Esophagus squamous epithelium (tissue), 4 donors: ENCODE measurements around the gene KLHL29.

Experiments
- CTCF ChIP-seq, 6 experiments: fragments of 450-650 bp in 4 of 6; fragments of 200-600 bp in 2 of 6; sonication (generic) in 2 of 6; IDR thresholded peaks; one replicate each; pipeline ENCODE4 v1.5.1; 2016 to 2019; ENCODE audit warnings: antibody characterized with exemption in 6 of 6, mild to moderate bottlenecking in 4 of 6, moderate library complexity in 4 of 6
- POLR2A ChIP-seq, 4 donors: fragments of 450-650 bp; IDR thresholded peaks; one replicate each; pipeline ENCODE4 v1.6.1; 2017; ENCODE audit warnings: antibody characterized with exemption in 4 of 4, mild to moderate bottlenecking in 4 of 4, moderate library complexity in 3 of 4

GRCh38 chr2:23697256-23698075, 312.5 kb downstream of the KLHL29 start:
- TF ChIP-seq CTCF (IDR thresholded peaks at IDR 0.05) (no peak), POLR2A (IDR thresholded peaks at IDR 0.05) (no peak)
